HG02678 (cell line): ENCODE data around the gene TTYH2.

Experiments used
- ATAC-seq: cut with Tn5 transposase; IDR thresholded peaks from one replicate; pipeline ENCODE4 v1.9.1; 2021; ENCODE audit warnings: mild to moderate bottlenecking, moderate library complexity; ENCODE audit not compliant: unreplicated experiment

The TTYH2 gene

GRCh38 chr17:74233937-74234336, 20.6 kb downstream of the TTYH2 start:
- no peak for ATAC-seq

- no peak for ATAC-seq
Measured at GRCh38 chr17:74234486-74234885, 21.1 kb downstream of the TTYH2 start.

- no peak for ATAC-seq
Measured at GRCh38 chr17:74235040-74235581, 21.7 kb downstream of the TTYH2 start.

GRCh38 chr17:74235911-74236371, 22.6 kb downstream of the TTYH2 start:
- ATAC-seq, result no peak

DNA sequence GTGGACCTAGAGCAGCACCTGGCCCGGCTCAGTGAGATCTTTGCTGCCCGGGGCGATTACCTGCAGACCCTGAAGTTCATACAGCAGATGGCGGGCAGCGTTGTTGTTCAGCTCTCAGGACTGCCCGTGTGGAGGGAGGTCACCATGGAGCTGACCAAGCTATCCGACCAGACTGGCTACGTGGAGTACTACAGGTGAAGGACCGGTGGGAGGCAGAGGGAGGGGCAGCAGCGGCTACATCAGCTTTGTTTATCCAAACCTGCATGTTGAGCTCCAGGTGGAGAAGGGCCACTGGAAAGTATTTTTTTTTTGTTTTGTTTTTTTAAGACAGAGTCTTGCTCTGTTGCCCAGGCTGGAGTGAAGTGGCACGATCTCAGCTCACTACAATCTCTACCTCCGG, 23.9 kb downstream of the TTYH2 start:
- no peak for ATAC-seq

DNA sequence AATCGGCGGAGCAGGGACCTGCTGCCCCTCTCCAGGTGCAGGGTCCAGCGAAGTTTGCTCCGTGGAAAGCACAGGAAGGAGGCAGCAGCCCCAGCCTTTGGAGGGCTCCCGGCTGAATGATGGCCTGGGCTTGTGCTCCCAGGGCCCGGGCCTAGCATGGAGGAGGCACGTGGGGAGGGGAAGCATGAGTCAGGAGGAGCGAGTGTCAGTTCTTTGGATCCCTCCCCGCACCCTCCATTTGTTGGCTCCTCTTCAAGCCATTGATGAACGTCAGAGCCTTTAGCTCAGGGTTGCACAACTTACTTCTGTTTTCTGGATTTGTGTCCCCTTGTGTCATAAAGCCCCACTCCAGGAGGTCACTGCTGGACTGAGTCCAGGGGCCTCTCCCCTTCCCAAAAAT, 25.8 kb downstream of the TTYH2 start:
- no peak for ATAC-seq

DNA sequence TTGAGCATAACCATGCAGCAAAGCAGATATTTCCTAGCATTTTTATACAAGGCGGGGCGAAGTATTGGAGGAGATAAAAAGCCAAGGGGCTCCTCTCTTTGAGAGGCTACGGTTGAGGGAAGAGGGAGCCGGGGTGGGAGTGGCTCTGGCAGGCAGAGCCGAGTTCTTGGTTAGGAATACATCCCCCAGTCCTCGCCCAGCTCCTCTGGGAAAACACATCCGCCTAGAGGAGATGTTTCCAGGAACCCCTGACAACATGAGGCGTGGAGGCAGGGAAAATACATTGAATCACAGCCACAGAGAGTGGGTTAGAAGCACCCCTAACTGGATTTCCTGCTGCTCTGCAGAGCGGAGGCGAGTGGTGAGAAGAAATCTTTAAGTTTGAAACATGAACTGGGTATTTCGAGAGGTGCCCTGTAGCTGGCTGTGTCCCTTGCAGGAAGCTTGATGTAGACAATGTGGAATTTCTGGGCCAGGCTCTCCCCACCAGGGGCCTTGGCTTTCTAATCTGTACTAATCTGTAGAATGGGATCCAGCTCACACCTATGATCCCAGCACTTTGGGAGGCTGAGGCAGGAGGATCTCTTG, 27.3 kb downstream of the TTYH2 start:
- no peak for ATAC-seq

DNA sequence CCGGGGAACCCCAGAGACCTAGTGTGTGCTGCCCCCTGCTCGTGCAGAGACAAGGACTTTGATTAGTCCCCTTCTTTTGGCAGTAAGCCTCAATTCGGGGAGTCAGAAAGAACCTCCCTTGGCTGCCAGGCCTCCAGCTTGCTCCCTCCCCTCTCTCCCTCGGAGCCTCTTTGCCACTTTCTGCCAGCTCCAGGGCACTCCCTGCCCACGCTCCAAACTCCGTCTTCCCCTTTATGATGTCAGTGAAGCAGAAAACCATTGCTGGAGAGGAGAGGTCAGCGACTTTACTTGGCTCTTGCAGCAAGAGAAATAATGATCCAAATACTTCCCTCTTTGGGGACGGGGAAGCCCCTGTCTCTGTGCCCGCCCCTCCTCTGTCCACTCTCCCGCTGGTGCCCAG, 28.1 kb downstream of the TTYH2 start:
- ATAC-seq, result no peak

DNA sequence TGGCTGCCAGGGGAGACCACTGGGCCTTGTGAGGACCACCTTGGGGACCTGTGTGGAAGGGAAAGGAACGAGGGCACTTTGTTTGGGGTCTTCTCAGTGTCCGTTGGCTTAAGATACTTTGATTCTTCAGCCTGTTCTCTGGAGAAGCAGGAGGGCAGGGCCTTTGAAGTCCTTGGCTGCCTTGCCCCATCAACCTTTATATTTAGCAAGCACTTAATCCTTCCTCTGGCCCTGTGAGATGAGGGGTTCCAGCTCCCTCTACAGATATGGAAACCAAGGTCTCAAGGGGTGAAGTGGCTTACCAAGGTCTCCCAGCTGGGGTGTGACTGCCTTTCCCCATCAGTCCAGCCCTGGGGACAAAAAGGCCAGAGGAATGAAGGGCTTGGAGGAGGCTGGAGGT, 28.5 kb downstream of the TTYH2 start:
- ATAC-seq, result no peak

DNA sequence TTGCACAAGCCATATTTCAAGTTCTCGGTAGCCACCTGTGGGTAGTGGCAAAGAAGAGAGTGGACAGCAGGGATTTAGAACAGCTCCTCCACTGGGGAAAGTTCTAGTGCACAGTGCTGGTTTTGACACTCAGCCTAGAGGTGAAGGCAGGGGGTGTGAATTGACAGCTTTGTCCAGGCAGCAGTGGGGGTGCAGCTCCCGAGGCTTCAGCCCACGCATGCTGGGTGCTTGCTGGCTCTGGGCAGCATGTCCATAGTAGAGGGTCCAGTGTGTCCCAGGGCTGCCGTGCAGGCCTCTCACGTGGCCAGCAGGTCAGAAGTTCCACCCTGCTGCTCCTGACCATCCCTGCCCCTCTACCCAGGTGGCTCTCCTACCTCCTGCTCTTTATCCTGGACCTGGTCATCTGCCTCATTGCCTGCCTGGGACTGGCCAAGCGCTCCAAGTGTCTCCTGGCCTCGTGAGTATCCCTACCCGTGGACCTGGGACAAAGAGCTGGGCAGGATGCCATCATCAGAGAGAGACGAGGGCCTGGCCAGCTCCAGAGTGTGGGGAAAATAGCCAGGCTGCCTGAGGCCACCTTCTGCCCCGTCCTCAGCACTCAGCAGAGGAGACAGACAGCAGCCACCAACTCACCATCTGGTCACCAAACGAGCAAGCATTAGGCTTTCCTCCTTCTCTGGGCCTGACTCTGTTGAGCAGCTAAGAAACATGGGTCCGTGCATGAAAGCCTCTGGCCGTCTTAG, 29.8 kb downstream of the TTYH2 start:
- no peak for ATAC-seq

- ATAC-seq, result no peak
Measured at GRCh38 chr17:74244128-74244527, 30.8 kb downstream of the TTYH2 start.

DNA sequence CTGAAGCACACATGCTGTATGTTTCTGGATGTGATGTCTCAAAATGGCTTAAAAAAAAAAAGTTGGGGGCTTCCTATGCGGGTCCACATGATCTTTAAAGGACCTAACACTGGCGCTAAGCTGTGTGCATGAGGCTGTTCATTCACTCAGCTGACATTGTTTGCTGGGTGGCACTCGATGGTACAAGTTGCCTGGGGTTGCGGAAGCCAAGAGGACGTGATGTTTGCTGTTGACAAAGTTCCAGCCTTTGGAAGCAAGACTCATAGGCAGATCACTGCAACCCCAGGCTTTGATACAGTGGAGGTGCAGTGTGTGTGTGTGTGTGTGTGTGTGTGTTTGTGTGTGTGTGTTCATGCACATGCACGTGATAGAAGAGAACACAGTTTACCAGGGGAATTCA, 31.2 kb downstream of the TTYH2 start:
- ATAC-seq, result no peak

DNA sequence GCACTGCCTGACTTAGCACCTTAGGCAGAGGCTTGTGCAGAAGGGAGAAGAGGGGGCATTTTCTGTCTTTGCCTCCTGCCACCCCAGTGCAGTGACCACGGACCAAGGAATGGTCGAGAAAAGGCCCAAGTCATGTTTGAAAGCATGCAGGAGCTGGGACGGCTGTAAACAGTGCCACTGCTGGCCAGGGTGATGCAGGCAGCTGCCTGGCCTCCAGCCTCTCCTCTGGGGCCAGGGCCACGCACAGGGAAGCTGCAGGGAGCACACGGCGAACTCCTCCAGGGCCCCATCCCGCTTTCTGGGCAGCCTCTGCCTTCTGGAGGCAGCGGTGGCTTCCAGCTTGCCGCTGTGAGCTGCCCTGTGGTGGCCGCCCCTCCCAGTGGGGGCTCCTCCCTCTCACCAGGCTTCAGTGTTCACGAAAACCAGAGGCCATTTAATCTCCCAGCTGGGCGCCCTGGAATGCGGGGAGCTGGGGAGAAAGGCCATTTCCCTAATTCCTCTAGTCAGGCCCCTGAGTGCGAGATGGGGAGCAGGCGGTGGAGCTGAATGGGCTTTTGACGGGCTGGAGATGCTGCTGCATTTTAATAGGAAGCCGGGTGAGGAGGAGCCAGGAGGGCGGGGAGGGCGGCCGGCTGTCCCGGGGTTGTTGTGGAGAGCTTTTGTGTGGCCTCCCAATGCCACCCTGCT, 31.9 kb downstream of the TTYH2 start:
- ATAC-seq, result no peak

GRCh38 chr17:74245871-74246270, 32.5 kb downstream of the TTYH2 start:
- no peak for ATAC-seq

DNA sequence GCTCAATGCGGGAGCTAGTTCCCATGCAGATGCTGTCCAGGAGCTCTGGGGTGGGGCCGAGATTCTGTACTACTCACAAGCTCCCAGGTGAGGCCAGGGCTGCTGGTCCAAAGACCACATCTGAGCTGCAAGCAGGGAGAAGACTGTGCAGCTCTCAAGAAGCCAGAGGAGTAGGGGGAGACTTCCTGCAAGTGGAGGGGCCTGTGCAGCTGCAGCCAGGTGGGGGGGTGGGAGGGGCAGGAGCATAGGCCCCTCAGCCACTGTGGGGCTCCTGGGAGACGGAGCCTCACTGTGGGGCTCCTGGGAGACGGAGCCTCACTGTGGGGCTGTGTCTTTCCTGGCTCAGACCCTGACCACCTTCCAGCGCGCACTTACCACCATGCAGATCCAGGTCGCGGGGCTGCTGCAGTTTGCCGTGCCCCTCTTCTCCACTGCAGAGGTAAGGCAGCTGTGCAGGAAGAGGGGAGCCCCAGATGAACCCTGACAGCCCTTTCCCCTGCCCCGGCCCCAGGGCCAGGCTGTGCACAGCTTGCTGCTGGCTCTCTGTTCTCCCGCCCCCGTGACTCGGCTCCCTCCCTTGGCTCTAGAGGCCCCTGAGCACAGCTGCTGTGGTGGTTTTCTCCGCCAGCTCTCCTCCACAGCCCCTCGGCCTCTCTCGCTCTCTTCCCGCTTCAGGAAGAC, 36.4 kb downstream of the TTYH2 start:
- ATAC-seq, result no peak

- ATAC-seq, result no peak
Measured at GRCh38 chr17:74250324-74250995, 37.1 kb downstream of the TTYH2 start.

- ATAC-seq, result no peak
Measured at GRCh38 chr17:74251051-74251450, 37.7 kb downstream of the TTYH2 start.

DNA sequence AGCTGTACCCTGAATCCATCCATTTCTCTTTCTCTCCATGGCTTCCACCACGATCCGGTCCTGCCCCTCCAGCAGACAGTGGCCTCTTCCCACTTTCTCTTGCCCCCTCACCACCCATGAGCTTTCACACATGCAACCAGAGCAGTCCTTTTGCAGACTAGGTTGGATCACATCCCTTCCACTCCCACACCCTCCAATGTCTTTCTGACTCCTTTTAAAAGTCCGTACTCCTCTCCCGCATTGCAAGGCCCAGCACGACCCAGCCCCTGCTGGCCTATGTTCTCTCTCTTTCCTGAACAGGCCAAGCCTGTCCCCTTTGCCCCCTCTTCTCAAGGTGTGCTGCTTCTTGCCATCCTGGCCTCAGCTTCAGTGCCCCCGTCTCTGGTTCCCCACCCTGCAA, 38.2 kb downstream of the TTYH2 start:
- no peak for ATAC-seq

DNA sequence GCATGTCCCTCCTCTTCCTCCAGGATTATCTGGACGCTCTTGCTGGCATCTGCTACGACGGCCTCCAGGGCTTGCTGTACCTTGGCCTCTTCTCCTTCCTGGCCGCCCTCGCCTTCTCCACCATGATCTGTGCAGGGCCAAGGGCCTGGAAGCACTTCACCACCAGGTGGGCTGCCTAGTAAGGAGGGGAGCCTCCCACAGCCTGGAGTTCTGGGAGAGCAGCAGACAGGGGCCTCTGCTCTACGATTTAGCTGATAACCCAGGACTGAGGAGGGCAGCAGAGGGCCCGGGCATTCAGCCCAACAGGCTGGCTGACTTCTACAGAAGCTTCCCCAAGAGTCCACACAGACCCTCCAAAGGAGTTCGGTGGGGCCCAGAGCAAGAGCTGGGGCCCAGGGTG, 38.8 kb downstream of the TTYH2 start:
- ATAC-seq, result no peak

GRCh38 chr17:74253036-74253435, 39.7 kb downstream of the TTYH2 start:
- no peak for ATAC-seq

- ATAC-seq, result no peak
Measured at GRCh38 chr17:74257311-74257710, 43.9 kb downstream of the TTYH2 start.
